Measurements from ENCODE around the gene MANSC1. TPM values are rescaled to one million over a fixed set of nuclear protein-coding genes. Genes with fewer than 3 reads are reported as not detected.

Gene MANSC1
- total RNA-seq (2022) (71.8 and 74.5 TPM in 2 replicates), Bru-seq, nascent RNA (percentile 74 among the genes with signal in this experiment), BruChase-seq, experiment 1, labeled RNA remaining after a 6-hour chase (percentile 89 among the genes with signal in this experiment), BruChase-seq, experiment 2, labeled RNA remaining after a 2-hour chase (percentile 77 among the genes with signal in this experiment)
- long read RNA-seq, full-length matches to known transcripts = 77 of 90 reads
- long read RNA-seq, partial matches to known transcripts = 2 of 90 reads
- long read RNA-seq, other reads (novel, unspliced or antisense) = 11 of 90 reads

DNA sequence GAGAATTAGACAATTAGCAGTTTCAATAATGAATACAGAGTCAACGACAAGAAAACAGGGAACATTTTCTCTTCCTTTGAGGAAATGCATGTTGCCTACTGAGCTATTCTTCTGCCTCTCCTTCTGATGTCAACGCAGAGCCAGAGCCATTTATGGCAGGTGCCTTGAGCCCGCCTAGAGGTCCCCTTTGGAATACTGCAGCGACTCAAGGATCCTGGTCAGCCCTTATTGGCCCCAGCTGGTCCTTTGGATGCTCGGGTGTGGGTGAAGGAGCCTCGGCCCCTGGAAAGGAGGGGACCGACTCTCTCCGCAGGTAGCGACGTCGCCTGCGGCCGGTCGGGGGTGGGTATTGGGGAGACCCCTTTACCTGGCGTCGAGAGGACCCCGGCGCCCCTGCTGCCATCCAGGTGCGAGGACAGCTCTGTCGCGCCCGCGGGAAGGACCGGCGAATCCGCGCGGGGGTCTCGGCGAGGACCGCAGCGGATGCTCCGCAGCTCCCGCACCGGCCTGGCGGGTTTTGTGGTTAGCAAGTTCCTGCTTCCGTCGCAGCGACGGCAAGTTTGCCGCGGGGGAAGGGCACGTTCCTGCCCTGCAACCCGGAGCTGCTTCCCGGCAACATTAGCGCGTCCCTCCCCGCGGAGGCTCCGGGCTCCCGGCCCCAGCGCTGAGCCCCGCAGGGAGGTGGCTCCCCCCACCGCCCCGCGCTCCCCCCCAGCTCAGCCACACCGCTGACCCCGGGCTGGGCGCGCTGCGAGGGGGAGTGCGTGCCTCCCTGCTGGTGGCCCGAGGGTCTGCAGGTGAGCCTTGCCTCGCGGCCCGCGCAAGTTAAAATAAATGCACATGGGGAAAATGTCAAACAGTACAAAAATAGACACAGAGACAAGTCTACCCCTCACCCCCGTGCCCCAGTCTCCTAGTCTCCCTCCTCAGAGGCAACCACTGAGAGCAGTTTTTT lies at the start of gene MANSC1:
TSS of gene MANSC1 (minus strand) at position 532 of the 955 bp plus-strand sequence. CDS start 6,928 bp downstream, outside the sequence.
- Mint-ChIP-seq H3K27ac (ENCODE audit: unreplicated experiment) (peak within 1 kb of the TSS; percentile 94), H3K36me3 (ENCODE audit: insufficient read depth, unreplicated experiment) (peaks cover 37% of the 10 kb centered on the region), H3K27me3 (ENCODE audit: unreplicated experiment) (no peaks in the 10 kb centered on the region), H3K4me1 (ENCODE audit: low read depth, unreplicated experiment) (peaks cover 33% of the 10 kb centered on the region), H3K9me3 (ENCODE audit: low read depth, unreplicated experiment) (no peaks in the 10 kb centered on the region), H3K4me3 (ENCODE audit: low read depth, unreplicated experiment) (peak within 1 kb of the TSS; percentile 89)
- TF ChIP-seq, protein P1, sequence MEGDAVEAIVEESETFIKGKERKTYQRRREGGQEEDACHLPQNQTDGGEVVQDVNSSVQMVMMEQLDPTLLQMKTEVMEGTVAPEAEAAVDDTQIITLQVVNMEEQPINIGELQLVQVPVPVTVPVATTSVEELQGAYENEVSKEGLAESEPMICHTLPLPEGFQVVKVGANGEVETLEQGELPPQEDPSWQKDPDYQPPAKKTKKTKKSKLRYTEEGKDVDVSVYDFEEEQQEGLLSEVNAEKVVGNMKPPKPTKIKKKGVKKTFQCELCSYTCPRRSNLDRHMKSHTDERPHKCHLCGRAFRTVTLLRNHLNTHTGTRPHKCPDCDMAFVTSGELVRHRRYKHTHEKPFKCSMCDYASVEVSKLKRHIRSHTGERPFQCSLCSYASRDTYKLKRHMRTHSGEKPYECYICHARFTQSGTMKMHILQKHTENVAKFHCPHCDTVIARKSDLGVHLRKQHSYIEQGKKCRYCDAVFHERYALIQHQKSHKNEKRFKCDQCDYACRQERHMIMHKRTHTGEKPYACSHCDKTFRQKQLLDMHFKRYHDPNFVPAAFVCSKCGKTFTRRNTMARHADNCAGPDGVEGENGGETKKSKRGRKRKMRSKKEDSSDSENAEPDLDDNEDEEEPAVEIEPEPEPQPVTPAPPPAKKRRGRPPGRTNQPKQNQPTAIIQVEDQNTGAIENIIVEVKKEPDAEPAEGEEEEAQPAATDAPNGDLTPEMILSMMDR (IDR thresholded peaks at IDR 0.05; ENCODE audit: unreplicated experiment) = peak; percentile 21
- DNase-seq = peak; percentile 73
- no TSS peak for BruUV-seq (replicated peaks)
- intact Hi-C loops (cut with micrococcal nuclease; ENCODE audit: unreplicated experiment) = no loop called here
- CTCF ChIA-PET = interaction anchor here (0.6 to 1.8 kb wide), 12 partner anchors 8 to 387 kb away, joined by 3 to 7 read pairs (median 4); no protein-coding TSS in a partner anchor

- CTCF ChIA-PET = interaction anchor here (1.3 kb wide), 1 partner anchor 199 kb away, joined by 3 read pairs; no protein-coding TSS in a partner anchor
- TF ChIP-seq, protein P1 (IDR thresholded peaks at IDR 0.05; ENCODE audit: unreplicated experiment) = no peak
- no peak for DNase-seq
- Mint-ChIP-seq H3K27ac (ENCODE audit: unreplicated experiment) (peak overlapping the region; percentile 67), H3K4me3 (ENCODE audit: low read depth, unreplicated experiment) (peak overlapping the region; percentile 0), H3K9me3 (ENCODE audit: low read depth, unreplicated experiment) (no peaks in the 10 kb centered on the region), H3K4me1 (ENCODE audit: low read depth, unreplicated experiment) (peaks cover 58% of the 10 kb centered on the region), H3K36me3 (ENCODE audit: insufficient read depth, unreplicated experiment) (peaks cover 14% of the 10 kb centered on the region), H3K27me3 (ENCODE audit: unreplicated experiment) (no peaks in the 10 kb centered on the region)
- intact Hi-C loops (cut with micrococcal nuclease; ENCODE audit: unreplicated experiment) = loop anchor here (5.0 kb wide), 2 partner anchors 48 to 163 kb away; partner anchors contain the start of gene DUSP16
- no TSS peak for BruUV-seq (replicated peaks)
Measured at GRCh38 chr12:12399161-12399560, 49.1 kb upstream of the MANSC1 start.

- Mint-ChIP-seq H3K27me3 (ENCODE audit: unreplicated experiment) (no peaks in the 10 kb centered on the region), H3K36me3 (ENCODE audit: insufficient read depth, unreplicated experiment) (peaks cover 14% of the 10 kb centered on the region), H3K9me3 (ENCODE audit: low read depth, unreplicated experiment) (no peaks in the 10 kb centered on the region), H3K27ac (ENCODE audit: unreplicated experiment) (peak overlapping the region; percentile 67), H3K4me3 (ENCODE audit: low read depth, unreplicated experiment) (peak overlapping the region; percentile 0), H3K4me1 (ENCODE audit: low read depth, unreplicated experiment) (peaks cover 49% of the 10 kb centered on the region)
- intact Hi-C loops (cut with micrococcal nuclease; ENCODE audit: unreplicated experiment) = loop anchor here (5.0 kb wide), 2 partner anchors 49 to 164 kb away; partner anchors contain the start of gene DUSP16
- CTCF ChIA-PET = interaction anchor here (0.6 to 1.7 kb wide), 9 partner anchors 13 to 327 kb away, joined by 3 to 7 read pairs (median 4); partner anchors contain the start of genes BCL2L14, BORCS5 and DUSP16
- peak; percentile 77 for DNase-seq
- no TSS peak for BruUV-seq (replicated peaks)
- TF ChIP-seq, protein P1 (IDR thresholded peaks at IDR 0.05; ENCODE audit: unreplicated experiment) = no peak
Measured at GRCh38 chr12:12398026-12398859, 48.2 kb upstream of the MANSC1 start.
